Type B pancreatic cell (in vitro differentiated cells): ENCODE results near the gene MPLKIP. TPM values are rescaled to one million over a fixed set of nuclear protein-coding genes. Genes with fewer than 3 reads are reported as not detected.
A peak's percentile ranks its signal among the peaks of the same experiment; 100 is the strongest.

ENCODE experiments used
- DNase-seq: peaks from one replicate; pipeline ENCODE4 v3.0.0; 2021; ENCODE audit warnings: mixed read lengths; ENCODE audit not compliant: unreplicated experiment; ENCODE audit errors: extremely low spot score
- H3K27ac Mint-ChIP-seq: 2 replicates; pipeline ENCODE4 v1.8.0; 2021; ENCODE audit warnings: mild to moderate bottlenecking, mixed read lengths
- H3K27me3 Mint-ChIP-seq: 2 replicates; pipeline ENCODE4 v1.8.0; 2021; ENCODE audit warnings: mixed read lengths
- H3K36me3 Mint-ChIP-seq: 2 replicates; pipeline ENCODE4 v1.8.0; 2021; ENCODE audit warnings: mixed read lengths
- H3K4me1 Mint-ChIP-seq: one replicate; pipeline ENCODE4 v1.8.0; 2021; ENCODE audit warnings: mixed read lengths; ENCODE audit not compliant: unreplicated experiment
- H3K4me3 Mint-ChIP-seq: 2 replicates; pipeline ENCODE4 v1.8.0; 2021; ENCODE audit warnings: mild to moderate bottlenecking, mixed read lengths
- H3K9me3 Mint-ChIP-seq: 2 replicates; pipeline ENCODE4 v1.8.0; 2021; ENCODE audit warnings: mixed read lengths
- CTCF ChIP-seq: fragments of 200-600 bp; sonication (generic); conservative IDR thresholded peaks from 2 replicates; pipeline ENCODE4 v1.5.0; 2021; ENCODE audit warnings: antibody characterized with exemption, mild to moderate bottlenecking
- total RNA-seq: library from RNA; stranded (reverse); gene quantifications from 2 replicates; pipeline ENCODE4 v1.2.1, GENCODE V29; 2021; ENCODE audit warnings: low replicate concordance

The MPLKIP gene
- total RNA-seq, 1 donor from 2014 or later: 43.9 TPM

GRCh38 chr7:40105879-40106473 is 28.4 kb downstream of the MPLKIP start:
- Mint-ChIP-seq H3K27me3 (no peaks in the 10 kb centered on the region), H3K9me3 (no peaks in the 10 kb centered on the region), H3K4me1 (no peaks in the 10 kb centered on the region), H3K27ac (no peak overlapping the region), H3K4me3 (no peak overlapping the region), H3K36me3 (no peaks in the 10 kb centered on the region)
- DNase-seq: no peak
- TF ChIP-seq CTCF: no peak

GRCh38 chr7:40102897-40103296 is 31.5 kb downstream of the MPLKIP start:
- Mint-ChIP-seq H3K4me3 (no peak overlapping the region), H3K9me3 (no peaks in the 10 kb centered on the region), H3K27me3 (no peaks in the 10 kb centered on the region), H3K36me3 (peaks cover under 1% of the 10 kb centered on the region), H3K27ac (no peak overlapping the region), H3K4me1 (peaks cover 2% of the 10 kb centered on the region)
- DNase-seq: no peak
- no peak for TF ChIP-seq CTCF

GRCh38 chr7:40101201-40101600 is 33.2 kb downstream of the MPLKIP start:
- no peak for TF ChIP-seq CTCF
- Mint-ChIP-seq H3K4me1 (peaks cover 9% of the 10 kb centered on the region), H3K27ac (no peak overlapping the region), H3K4me3 (no peak overlapping the region), H3K9me3 (no peaks in the 10 kb centered on the region), H3K27me3 (no peaks in the 10 kb centered on the region), H3K36me3 (peaks cover 7% of the 10 kb centered on the region)
- no peak for DNase-seq

- Mint-ChIP-seq H3K4me1 (peaks cover 16% of the 10 kb centered on the region), H3K27me3 (no peaks in the 10 kb centered on the region), H3K36me3 (peaks cover 13% of the 10 kb centered on the region), H3K4me3 (no peak overlapping the region), H3K9me3 (no peaks in the 10 kb centered on the region), H3K27ac (no peak overlapping the region)
- no peak for DNase-seq
- TF ChIP-seq CTCF: no peak
Observed at GRCh38 chr7:40099837-40100236, 34.6 kb downstream of the MPLKIP start.

GRCh38 chr7:40098810-40099209 is 35.6 kb downstream of the MPLKIP start:
- no peak overlapping the region for H3K27ac Mint-ChIP-seq
- no peaks in the 10 kb centered on the region for H3K27me3 Mint-ChIP-seq
- no peak overlapping the region for H3K4me3 Mint-ChIP-seq
- TF ChIP-seq CTCF: no peak
- H3K36me3 Mint-ChIP-seq: peaks cover 23% of the 10 kb centered on the region
- H3K4me1 Mint-ChIP-seq: peaks cover 16% of the 10 kb centered on the region
- no peak for DNase-seq
- no peaks in the 10 kb centered on the region for H3K9me3 Mint-ChIP-seq

GRCh38 chr7:40097728-40098127 is 36.7 kb downstream of the MPLKIP start:
- DNase-seq: no peak
- H3K4me3 Mint-ChIP-seq: peak overlapping the region; percentile 69
- no peaks in the 10 kb centered on the region for H3K9me3 Mint-ChIP-seq
- peaks cover 23% of the 10 kb centered on the region for H3K36me3 Mint-ChIP-seq
- peaks cover 16% of the 10 kb centered on the region for H3K4me1 Mint-ChIP-seq
- TF ChIP-seq CTCF: no peak
- H3K27ac Mint-ChIP-seq: peak overlapping the region; percentile 85
- no peaks in the 10 kb centered on the region for H3K27me3 Mint-ChIP-seq
